Ishikawa (cell line): Measurements from ENCODE around the gene ATP10A.

ENCODE experiments used
- CEBPB ChIP-seq: IDR thresholded peaks from 2 replicates; pipeline ENCODE4 v1.6.1; 2012
- EP300 ChIP-seq: IDR thresholded peaks from 2 replicates; pipeline ENCODE4 v1.6.1; 2012; ENCODE audit warnings: borderline replicate concordance
- RAD21 ChIP-seq: IDR thresholded peaks from 2 replicates; pipeline ENCODE4 v1.6.1; 2012; ENCODE audit warnings: low read depth
- TAF1 ChIP-seq: IDR thresholded peaks from 2 replicates; pipeline ENCODE4 v1.6.1; 2012; ENCODE audit warnings: low read depth, mild to moderate bottlenecking
- TCF12 ChIP-seq: IDR thresholded peaks from 2 replicates; pipeline ENCODE4 v1.6.1; 2012; ENCODE audit warnings: low read depth
- TEAD4 ChIP-seq: IDR thresholded peaks from 2 replicates; pipeline ENCODE4 v1.6.1; 2012

- no peak for TF ChIP-seq TAF1
- no peak for TF ChIP-seq CEBPB
- no peak for TF ChIP-seq RAD21
- no peak for TF ChIP-seq TEAD4
- TF ChIP-seq EP300 = no peak
- TF ChIP-seq TCF12 = no peak
Observed at GRCh38 chr15:25900901-25901300, 37.8 kb upstream of the ATP10A start.
